MCF 10A (cell line): ENCODE measurements around the gene TMEM140. TPM values are rescaled to one million over a fixed set of nuclear protein-coding genes. Genes with fewer than 3 reads are reported as not detected.
"Not testable (repeated sequence)": the region's sequence is repeated elsewhere in the genome, so short reads cannot be mapped to it uniquely, and the experiment has no call there.

Experiments
- BruUV-seq: library from RNA; stranded (reverse); fragments of 400-500 nt; replicated peaks from 2 replicates; lab custom pipeline; 2021; lab: Mats Ljungman, UMichigan
- CTCF ChIA-PET: fragments of 300-600 bp; sonication (Branson Sonifier 250); formaldehyde crosslinking; extraction: SDS; loops from one replicate; lab custom pipeline; 2021; ENCODE audit warnings: antibody characterized with exemption, inconsistent platforms; lab: Yijun Ruan, JAX
- POLR2A ChIA-PET: fragments of 300-600, 350-650 bp; sonication (Branson Sonifier 250); formaldehyde crosslinking; extraction: SDS; loops from one replicate; lab custom pipeline; 2020; ENCODE audit warnings: antibody characterized with exemption, inconsistent platforms; lab: Yijun Ruan, JAX
- DNase-seq: peaks from one replicate; pipeline ENCODE4 v3.0.0-alpha.2; 2018; ENCODE audit not compliant: unreplicated experiment
- H3K27ac Mint-ChIP-seq: one replicate; pipeline ENCODE4 v1.8.0; 2022; ENCODE audit warnings: mild to moderate bottlenecking, low read depth, mixed read lengths; ENCODE audit not compliant: unreplicated experiment
- H3K27me3 Mint-ChIP-seq: one replicate; pipeline ENCODE4 v1.8.0; 2022; ENCODE audit warnings: mixed read lengths; ENCODE audit not compliant: insufficient read depth, unreplicated experiment
- H3K36me3 Mint-ChIP-seq: one replicate; pipeline ENCODE4 v1.8.0; 2022; ENCODE audit warnings: mild to moderate bottlenecking, moderate library complexity, mixed read lengths; ENCODE audit not compliant: insufficient read depth, unreplicated experiment
- H3K4me1 Mint-ChIP-seq: one replicate; pipeline ENCODE4 v1.8.0; 2022; ENCODE audit warnings: mixed read lengths; ENCODE audit not compliant: insufficient read depth, unreplicated experiment
- H3K4me3 Mint-ChIP-seq: one replicate; pipeline ENCODE4 v1.8.0; 2022; ENCODE audit warnings: mild to moderate bottlenecking, moderate library complexity, mixed read lengths; ENCODE audit not compliant: unreplicated experiment
- H3K9me3 Mint-ChIP-seq: one replicate; pipeline ENCODE4 v1.8.0; 2022; ENCODE audit warnings: mixed read lengths; ENCODE audit not compliant: unreplicated experiment
- intact Hi-C: fragments of 100-400 bp; cut with micrococcal nuclease; formaldehyde crosslinking; loops from 2 replicates; pipeline ENCODE4 v1.14.1; 2022
- total RNA-seq: library from RNA; stranded (reverse); gene quantifications from 2 replicates; pipeline ENCODE4 v1.2.3, GENCODE V29; 2022
- TF ChIP-seq, protein P1 (sequence below): fragments of 200-600 bp; IDR thresholded peaks from one replicate; pipeline ENCODE4 v1.8.0; 2022; ENCODE audit warnings: antibody characterized with exemption, mild to moderate bottlenecking; ENCODE audit not compliant: unreplicated experiment

The TMEM140 gene
- total RNA-seq, 1 experiment from 2014 or later, result not detected

DNA sequence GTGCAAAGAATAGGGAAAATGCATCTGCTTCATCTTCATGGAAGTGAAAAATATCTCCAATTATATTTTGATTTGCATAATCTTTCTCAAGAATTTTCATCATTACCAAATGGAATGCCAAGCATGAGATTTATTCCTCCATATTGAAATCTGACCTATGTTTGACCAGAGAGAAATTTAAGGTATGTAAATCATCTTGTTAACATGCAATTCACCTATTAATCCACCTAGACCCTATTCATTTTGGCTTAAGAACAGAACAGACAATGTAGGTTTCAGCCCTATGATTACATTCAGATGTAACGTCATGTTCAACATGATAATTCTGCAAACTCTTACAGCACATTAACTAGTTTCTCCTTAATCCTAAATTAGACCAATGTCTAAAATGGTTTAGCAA lies 30.8 kb upstream of the TMEM140 start:
- H3K4me3 Mint-ChIP-seq, result no peak overlapping the region
- intact Hi-C loops, result no loop called here
- TF ChIP-seq, protein P1, sequence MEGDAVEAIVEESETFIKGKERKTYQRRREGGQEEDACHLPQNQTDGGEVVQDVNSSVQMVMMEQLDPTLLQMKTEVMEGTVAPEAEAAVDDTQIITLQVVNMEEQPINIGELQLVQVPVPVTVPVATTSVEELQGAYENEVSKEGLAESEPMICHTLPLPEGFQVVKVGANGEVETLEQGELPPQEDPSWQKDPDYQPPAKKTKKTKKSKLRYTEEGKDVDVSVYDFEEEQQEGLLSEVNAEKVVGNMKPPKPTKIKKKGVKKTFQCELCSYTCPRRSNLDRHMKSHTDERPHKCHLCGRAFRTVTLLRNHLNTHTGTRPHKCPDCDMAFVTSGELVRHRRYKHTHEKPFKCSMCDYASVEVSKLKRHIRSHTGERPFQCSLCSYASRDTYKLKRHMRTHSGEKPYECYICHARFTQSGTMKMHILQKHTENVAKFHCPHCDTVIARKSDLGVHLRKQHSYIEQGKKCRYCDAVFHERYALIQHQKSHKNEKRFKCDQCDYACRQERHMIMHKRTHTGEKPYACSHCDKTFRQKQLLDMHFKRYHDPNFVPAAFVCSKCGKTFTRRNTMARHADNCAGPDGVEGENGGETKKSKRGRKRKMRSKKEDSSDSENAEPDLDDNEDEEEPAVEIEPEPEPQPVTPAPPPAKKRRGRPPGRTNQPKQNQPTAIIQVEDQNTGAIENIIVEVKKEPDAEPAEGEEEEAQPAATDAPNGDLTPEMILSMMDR, result no peak
- peaks cover 12% of the 10 kb centered on the region for H3K9me3 Mint-ChIP-seq
- no peaks in the 10 kb centered on the region for H3K27me3 Mint-ChIP-seq
- CTCF ChIA-PET, result no interaction called here
- H3K4me1 Mint-ChIP-seq, result no peaks in the 10 kb centered on the region
- BruUV-seq, result no TSS peak
- H3K27ac Mint-ChIP-seq, result no peak overlapping the region
- no peak for DNase-seq
- POLR2A ChIA-PET, result no interaction called here
- H3K36me3 Mint-ChIP-seq, result no peaks in the 10 kb centered on the region

DNA sequence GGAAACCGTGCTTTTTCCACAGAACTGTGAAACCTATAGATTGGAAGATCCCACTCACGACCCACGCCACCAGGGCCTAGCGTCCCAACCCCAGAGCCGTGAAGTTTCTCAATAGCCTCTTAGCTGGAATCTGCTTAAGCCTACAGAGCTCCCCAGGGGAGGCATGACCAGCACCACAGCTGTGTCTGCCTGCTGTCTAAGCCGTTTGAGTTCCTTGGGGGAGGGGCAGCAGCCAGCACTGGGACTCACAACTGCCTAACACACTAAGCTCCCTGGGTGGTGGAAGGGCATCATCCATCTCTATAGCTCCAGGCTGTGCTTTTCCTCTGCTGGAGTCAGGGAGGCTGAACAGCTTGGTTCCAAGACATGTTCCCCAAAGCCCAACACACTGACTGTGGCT lies 26.0 kb upstream of the TMEM140 start:
- intact Hi-C loops, result no loop called here
- Mint-ChIP-seq H3K36me3 (no peaks in the 10 kb centered on the region), H3K4me3 (no peak overlapping the region), H3K4me1 (no peaks in the 10 kb centered on the region), H3K9me3 (peaks cover 12% of the 10 kb centered on the region), H3K27me3 (peaks cover 42% of the 10 kb centered on the region), H3K27ac (no peak overlapping the region)
- ChIA-PET CTCF (interaction anchor here (0.6 kb wide), 1 partner anchor 695 kb away, joined by 3 read pairs; no protein-coding TSS in a partner anchor), POLR2A (no interaction called here)
- no peak for DNase-seq
- TF ChIP-seq, protein P1, result no peak
- BruUV-seq, result no TSS peak

DNA sequence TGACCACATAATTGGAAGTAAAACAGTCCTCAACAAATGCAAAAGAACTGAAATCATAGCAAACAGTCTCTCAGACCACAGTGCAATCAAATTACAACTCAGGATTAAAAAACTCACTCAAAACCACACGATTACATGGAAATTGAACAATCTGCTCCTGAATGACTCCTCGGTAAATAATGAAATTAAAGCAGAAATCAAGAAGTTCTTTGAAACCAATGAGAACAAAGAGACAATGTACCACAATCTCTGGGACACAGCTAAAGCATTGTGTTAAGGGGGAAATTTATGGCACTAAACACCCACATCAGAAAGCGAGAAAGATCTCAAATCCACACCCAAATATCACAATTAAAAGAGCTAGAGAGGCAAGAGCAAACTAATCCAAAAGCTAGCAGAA lies 23.2 kb upstream of the TMEM140 start:
- BruUV-seq, intact Hi-C loops, POLR2A ChIA-PET, CTCF ChIA-PET, H3K36me3 Mint-ChIP-seq, DNase-seq, H3K4me1 Mint-ChIP-seq, H3K4me3 Mint-ChIP-seq, H3K27ac Mint-ChIP-seq: not testable (repeated sequence)
- Mint-ChIP-seq H3K9me3 (peaks cover 12% of the 10 kb centered on the region), H3K27me3 (peaks cover 42% of the 10 kb centered on the region)

DNA sequence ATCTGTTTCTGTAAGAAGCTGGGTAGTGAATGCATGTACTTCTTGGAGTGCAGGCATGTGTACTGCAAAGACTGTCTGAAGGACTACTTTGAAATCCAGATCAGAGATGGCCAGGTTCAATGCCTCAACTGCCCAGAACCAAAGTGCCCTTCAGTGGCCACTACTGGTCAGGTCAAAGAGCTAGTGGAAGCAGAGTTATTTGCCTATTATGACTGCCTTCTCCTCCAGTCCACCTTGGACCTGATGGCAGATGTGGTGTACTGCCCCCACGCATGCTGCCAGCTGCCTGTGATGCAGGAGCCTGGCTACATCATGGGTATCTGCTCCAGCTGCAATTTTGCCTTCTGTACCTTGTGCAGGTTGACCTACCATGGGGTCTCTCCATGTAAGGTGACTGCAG lies 18.9 kb upstream of the TMEM140 start:
- Mint-ChIP-seq H3K4me1 (no peaks in the 10 kb centered on the region), H3K36me3 (no peaks in the 10 kb centered on the region), H3K27me3 (peaks cover 28% of the 10 kb centered on the region), H3K4me3 (no peak overlapping the region), H3K27ac (no peak overlapping the region), H3K9me3 (no peaks in the 10 kb centered on the region)
- CTCF ChIA-PET, result no interaction called here
- POLR2A ChIA-PET, result no interaction called here
- TF ChIP-seq, protein P1, result no peak
- intact Hi-C loops, result no loop called here
- DNase-seq, result no peak
- no TSS peak for BruUV-seq

DNA sequence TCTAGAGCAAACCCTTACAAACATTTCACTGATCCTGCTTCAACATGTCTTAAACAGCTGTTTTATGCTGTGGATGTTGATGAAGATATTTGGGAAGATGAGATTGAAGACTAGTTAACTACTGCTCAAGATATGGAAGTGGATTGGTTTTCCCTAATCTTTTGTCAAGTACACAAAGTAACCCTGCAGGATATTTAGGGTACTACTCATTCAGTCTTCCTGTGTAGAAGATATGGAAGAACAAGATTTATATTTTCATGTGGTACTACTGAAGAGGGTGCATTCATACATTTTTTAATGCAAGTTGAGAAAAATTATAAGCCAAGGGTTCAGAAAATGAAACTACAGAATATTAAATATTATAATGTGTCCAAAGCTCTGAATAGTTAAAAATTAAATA lies 18.3 kb upstream of the TMEM140 start:
- Mint-ChIP-seq H3K36me3 (no peaks in the 10 kb centered on the region), H3K4me3 (no peak overlapping the region), H3K27ac (no peak overlapping the region), H3K9me3 (no peaks in the 10 kb centered on the region), H3K27me3 (peaks cover 21% of the 10 kb centered on the region), H3K4me1 (no peaks in the 10 kb centered on the region)
- intact Hi-C loops, result no loop called here
- CTCF ChIA-PET, result interaction anchor here (0.6 kb wide), 1 partner anchor 20 kb away, joined by 3 read pairs; no protein-coding TSS in a partner anchor
- no peak for DNase-seq
- POLR2A ChIA-PET, result no interaction called here
- TF ChIP-seq, protein P1, result no peak
- no TSS peak for BruUV-seq
